ENCODE measurements around the gene SMYD3. TPM values are rescaled to one million over a fixed set of nuclear protein-coding genes. Genes with fewer than 3 reads are reported as not detected.
A peak's percentile ranks its signal among the peaks of the same experiment; 100 is the strongest.

SMYD3 gene
- total RNA-seq, 1 donor from 2014 or later: 17.3 TPM

DNA sequence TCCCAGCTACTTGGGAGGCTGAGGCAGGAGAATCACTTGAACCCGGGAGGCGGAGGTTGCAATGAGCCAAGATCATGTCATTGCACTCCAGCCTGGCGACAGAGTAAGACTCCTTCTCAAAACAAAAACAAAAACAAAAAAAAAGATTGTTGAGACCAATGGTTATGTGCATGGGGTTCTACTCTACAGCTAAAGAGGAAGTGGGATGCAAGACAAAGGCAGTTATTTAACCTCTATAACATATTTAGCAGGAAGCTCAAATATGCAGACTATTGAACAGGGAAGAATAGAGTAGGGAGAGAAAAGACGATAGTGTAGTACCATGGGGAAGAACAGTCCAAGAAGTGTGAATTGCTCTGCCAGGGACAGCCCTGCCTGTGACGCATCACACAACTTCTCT is 227.7 kb downstream of the SMYD3 start:
- DNase-seq (ENCODE audit: low read depth in 2 of 2): no peak

GRCh38 chr1:246278371-246278770 is 228.7 kb downstream of the SMYD3 start:
- no peak for DNase-seq (ENCODE audit: low read depth in 2 of 2)

- no peak for DNase-seq (ENCODE audit: low read depth in 2 of 2)
Observed at GRCh38 chr1:246275036-246275435, 232.0 kb downstream of the SMYD3 start.

GRCh38 chr1:246274186-246274585 is 232.9 kb downstream of the SMYD3 start:
- no peak for DNase-seq (ENCODE audit: low read depth in 2 of 2)

DNA sequence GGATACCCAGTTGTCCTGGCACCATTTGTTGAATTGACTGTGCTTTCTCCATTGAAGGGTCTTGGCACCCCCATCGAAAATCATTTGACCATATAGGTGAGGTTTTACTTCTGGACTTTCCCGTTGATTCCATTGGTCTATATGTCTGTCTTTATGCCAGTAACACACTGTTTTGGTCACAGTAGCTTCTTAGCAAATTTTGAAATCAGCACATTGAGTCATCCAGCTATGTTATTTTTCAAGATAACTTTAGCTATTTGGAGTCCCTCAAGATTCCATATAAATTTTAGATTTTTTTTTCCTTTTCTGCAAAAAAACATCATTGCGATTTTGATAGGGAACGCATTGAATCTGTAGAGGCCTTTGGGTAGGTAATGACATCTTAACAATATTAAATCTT is 235.6 kb downstream of the SMYD3 start:
- no peak for DNase-seq (ENCODE audit: low read depth in 2 of 2)

- no peak for DNase-seq (ENCODE audit: low read depth in 2 of 2)
Observed at GRCh38 chr1:246270236-246270635, 236.8 kb downstream of the SMYD3 start.

DNA sequence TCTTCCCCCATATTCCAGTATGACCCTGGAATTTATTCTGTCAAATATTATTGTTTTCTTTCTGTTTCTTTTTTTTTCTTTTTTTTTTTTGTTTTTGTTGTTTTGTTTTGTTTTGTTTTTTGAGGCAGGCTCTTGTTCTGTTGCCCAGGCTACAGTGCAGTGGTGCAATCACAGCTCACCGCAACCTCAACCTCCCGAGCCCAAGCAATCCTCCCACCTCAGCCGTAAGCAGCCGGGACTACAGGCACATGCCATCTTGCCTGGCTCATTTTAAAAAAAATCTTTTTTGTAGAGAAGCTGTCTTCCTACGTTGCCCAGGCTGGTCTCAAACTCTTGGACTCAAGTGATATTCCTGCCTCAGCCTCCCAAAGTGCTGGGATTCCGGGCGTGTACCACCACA is 237.6 kb downstream of the SMYD3 start:
- no peak for DNase-seq (ENCODE audit: low read depth in 2 of 2)

- DNase-seq (ENCODE audit: low read depth in 2 of 2): no peak
Observed at GRCh38 chr1:246267896-246268295, 239.2 kb downstream of the SMYD3 start.

DNA sequence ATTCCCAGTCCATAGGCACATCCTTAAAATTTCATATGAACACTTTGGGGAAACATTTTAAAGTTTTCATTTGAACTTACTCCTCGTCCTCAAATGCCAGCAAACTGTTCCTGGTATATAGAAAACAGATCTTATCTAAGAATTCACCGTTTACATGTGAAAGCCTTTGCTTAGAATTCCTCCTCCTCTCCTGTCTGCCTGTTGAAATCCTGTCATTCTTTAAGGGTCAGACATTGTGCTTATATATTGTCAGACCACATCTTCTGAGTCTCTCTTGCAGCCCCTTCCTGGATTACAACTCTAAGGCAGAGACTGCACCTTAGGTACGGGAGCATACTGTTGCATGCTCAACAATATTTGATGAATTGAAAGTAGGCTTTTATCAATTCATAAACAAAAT is 239.7 kb downstream of the SMYD3 start:
- no peak for DNase-seq (ENCODE audit: low read depth in 2 of 2)

DNA sequence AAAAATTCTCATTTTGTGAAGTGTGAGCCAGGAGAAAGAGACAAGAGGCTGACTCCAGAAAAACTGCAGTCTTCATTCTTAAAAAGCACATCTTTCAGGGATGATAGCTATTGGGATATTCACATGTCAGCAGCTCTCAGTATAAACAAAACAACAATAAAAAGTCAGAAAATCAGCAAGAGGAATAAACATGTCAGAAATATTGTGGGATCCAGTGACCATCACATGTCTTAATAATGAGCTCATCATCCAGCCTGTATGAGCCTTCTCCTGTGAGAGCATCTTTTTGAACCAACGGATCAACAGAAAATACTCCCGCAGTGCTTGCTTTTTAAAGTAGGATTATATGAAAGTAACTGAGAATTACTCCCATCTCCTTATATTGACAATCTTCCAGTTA is 241.6 kb downstream of the SMYD3 start:
- no peak for DNase-seq (ENCODE audit: low read depth in 2 of 2)

DNA sequence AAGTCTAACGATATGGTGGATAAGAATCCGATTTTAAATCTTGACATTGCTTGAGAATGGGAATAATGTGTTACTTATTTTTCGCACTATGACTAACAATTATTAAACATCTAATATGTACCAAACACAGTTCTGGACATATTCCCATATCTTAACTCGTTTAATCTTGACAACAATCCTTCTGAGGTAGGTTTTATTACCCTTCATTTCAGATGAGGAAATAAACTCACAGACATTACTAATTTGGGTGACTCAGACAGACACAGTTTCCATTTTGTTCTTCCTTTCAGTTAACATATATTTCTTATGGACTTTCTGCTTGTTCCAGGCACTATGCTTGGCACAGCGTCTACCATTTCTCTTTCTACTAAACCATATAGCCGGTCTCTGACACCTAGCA is 244.8 kb downstream of the SMYD3 start:
- DNase-seq (ENCODE audit: low read depth in 2 of 2): peak in 1 of 2 donors; percentile 18

DNA sequence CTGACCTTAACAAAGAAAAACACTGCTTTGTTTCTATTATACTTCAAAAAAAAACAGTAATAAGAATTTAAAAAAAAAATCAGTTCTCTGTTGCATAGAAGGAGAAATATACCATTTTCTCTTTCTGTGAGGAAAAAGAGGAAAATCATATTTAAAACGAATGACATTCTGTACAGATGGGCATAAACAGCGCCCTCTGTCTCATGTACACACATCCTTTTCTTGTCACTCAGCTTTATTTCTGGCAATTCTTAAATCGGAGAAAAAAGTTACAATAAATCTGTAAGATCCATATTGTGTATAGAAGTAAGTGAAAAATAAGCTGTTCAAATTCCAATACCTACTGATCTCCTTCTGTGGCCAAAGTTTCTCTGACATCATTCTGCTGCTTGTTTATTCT is 245.4 kb downstream of the SMYD3 start:
- peak; percentile 29 to 41 for DNase-seq (ENCODE audit: low read depth in 2 of 2)

DNA sequence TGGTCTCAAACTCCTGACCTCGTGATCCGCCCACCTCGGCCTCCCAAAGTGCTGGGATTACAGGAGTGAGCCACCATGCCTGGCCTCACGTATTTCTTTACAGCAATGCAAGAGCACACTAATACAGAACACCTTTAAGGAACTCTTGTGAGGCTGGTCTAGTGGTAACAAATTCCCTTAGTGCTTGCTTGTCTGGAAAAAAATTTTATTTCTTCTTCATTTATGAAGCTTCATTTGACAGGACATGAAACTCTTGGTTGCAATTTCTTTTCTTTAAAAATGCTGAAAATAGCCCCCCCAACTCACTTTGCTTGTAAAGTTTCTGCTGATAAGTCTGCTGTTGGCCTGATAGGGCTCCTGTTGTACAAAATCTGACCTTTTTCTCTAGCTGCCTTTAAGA is 248.8 kb downstream of the SMYD3 start:
- DNase-seq (ENCODE audit: low read depth in 2 of 2): no peak

DNA sequence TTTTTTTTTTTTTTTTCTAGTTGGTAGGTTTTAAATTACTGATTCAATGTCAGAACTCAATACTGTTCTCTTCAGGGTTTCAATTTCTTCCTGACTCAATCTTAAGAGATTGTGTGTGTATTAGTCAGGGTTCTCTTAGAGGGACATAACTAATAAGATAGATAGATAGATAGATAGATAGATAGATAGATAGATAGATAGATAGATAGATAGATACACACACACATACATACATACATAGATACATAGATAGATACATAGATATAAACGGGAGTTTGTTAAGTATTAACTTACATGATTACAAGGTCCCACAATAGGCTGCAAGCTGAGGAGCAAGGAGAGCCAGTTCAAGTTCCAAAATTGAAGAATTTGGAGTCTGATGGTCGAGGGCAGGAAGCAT is 251.3 kb downstream of the SMYD3 start:
- no peak for DNase-seq (ENCODE audit: low read depth in 2 of 2)

DNA sequence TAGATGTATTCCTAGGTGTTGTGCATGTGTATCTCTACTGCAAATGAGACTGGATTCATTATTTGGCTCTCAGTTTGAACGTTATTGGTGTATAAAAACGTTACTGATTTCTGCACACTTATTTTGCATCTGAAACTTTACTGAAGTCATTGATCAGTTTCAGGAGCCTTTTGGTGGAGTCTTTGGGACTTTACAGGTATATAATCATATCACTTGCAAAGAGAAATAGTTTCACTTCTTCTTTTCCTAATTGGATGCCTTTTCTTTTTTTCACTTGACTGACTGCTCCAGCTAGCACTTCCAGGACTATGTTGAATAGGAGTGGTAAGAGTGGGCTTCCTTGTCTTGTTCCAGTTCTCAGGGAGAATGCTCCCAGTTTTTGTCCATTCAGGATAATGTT is 252.2 kb downstream of the SMYD3 start:
- DNase-seq (ENCODE audit: low read depth in 2 of 2): no peak

GRCh38 chr1:246246430-246246829 is 260.6 kb downstream of the SMYD3 start:
- DNase-seq (ENCODE audit: low read depth in 2 of 2): peak; percentile 9 to 13

DNA sequence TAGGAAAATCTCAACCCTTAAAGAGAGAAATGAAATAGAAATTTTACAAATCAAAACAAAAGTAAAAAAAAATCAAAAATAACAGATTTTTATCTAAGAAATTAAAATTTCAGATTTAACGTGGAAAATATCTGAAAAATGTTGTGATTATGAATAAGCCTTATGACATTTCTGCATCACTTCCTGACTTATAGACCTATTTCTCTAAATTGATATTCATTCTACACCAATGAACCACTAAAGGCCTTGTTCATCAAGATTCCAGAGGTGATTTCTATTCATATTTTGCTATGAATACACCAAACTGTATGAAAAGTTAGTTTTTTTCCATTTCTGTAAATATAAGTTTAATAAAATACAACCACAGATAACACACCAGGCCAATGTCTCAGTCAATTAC is 261.5 kb downstream of the SMYD3 start:
- peak; percentile 26 to 36 for DNase-seq (ENCODE audit: low read depth in 2 of 2)

- DNase-seq (ENCODE audit: low read depth in 2 of 2): no peak
Observed at GRCh38 chr1:246232126-246232525, 275.0 kb downstream of the SMYD3 start.

GRCh38 chr1:246226041-246226440 is 281.0 kb downstream of the SMYD3 start:
- no peak for DNase-seq (ENCODE audit: low read depth in 2 of 2)

DNA sequence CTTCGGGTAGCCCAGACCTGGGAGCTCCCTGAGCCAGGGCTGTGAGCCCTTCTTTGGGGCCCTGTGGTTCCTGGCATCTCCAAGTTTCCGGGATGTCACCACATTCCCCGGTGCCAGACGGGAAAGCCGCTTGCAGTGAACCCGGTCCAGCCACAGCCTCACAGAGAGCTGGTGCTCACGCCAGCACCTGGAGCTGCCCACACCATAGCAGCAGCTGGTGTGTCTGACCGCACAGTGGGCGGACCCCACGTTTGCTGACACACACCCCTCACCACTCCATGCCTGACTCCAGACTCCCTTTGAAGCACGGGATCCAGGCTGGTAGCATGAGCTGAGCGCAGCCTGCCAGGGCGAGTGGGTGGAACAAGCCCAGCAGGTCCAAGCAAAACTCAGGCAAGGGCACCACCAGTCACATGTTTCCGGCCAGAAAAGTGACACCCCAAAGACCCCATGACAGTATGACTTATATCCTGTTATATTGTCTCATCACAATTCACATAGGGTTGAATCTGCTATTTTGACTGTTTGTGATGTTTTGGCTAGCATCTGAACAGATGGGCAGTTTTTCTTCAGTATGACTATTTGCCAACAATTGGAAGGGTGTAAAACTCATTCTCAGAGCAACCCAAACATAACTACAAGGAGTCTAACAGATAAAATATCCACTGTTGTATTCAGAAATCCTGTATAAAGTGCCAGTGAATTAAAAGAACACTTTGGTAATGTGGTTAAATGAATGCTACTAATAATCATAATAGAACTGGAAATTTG is 285.4 kb downstream of the SMYD3 start:
- peak; percentile 59 to 77 for DNase-seq (ENCODE audit: low read depth in 2 of 2)

- no peak for DNase-seq (ENCODE audit: low read depth in 2 of 2)
Observed at GRCh38 chr1:246220495-246221065, 286.5 kb downstream of the SMYD3 start.

GRCh38 chr1:246219508-246220030 is 287.5 kb downstream of the SMYD3 start:
- peak in 1 of 2 donors; percentile 18 for DNase-seq (ENCODE audit: low read depth in 2 of 2)

- peak; percentile 40 to 54 for DNase-seq (ENCODE audit: low read depth in 2 of 2)
Observed at GRCh38 chr1:246218686-246219085, 288.4 kb downstream of the SMYD3 start.

Data from lung microvascular endothelial cell (primary cell).